H1 (cell line): ENCODE measurements around the gene RBMS1. TPM values are rescaled to one million over a fixed set of nuclear protein-coding genes. Genes with fewer than 3 reads are reported as not detected.

Experiments used
- CBX8 ChIP-seq: fragments of 300-800, 300-1000 bp; sonication (generic); IDR thresholded peaks from 2 replicates; pipeline ENCODE4 v1.7.1; 2016; ENCODE audit warnings: low read depth, low read length, borderline replicate concordance
- NANOG ChIP-seq: IDR thresholded peaks from 2 replicates; pipeline ENCODE4 v1.6.1; 2011; ENCODE audit warnings: low read length, low read depth, mild to moderate bottlenecking, inconsistent platforms; ENCODE audit not compliant: insufficient read depth, poor library complexity, severe bottlenecking
- POU5F1 ChIP-seq: IDR thresholded peaks from 2 replicates; pipeline ENCODE4 v1.6.1; 2011; ENCODE audit warnings: low read depth, mild to moderate bottlenecking, low read length, moderate library complexity
- RAD21 ChIP-seq, 2 experiments: IDR thresholded peaks in 1 of 2; conservative IDR thresholded peaks in 1 of 2; 2 replicates each; pipeline ENCODE4 v1.6.1; 2011; ENCODE audit warnings: low read depth in 2 of 2, low read length in 2 of 2, improper control_type of control experiment in 1 of 2, inconsistent platforms in 1 of 2, mild to moderate bottlenecking in 1 of 2, moderate library complexity in 1 of 2
- RXRA ChIP-seq: IDR thresholded peaks from 2 replicates; pipeline ENCODE4 v1.6.1; 2011; ENCODE audit warnings: low read depth, mild to moderate bottlenecking, low read length, moderate library complexity; ENCODE audit not compliant: insufficient read depth
- polyA plus RNA-seq, 7 experiments: library from polyadenylated mRNA; depleted of rRNA in 3 of 7; stranded (reverse) in 5 of 7; unstranded in 2 of 7; fragments of >200 nt in 5 of 7; fragments of 200-250 nt in 2 of 7; gene quantifications; 1 replicate in 5 of 7; 2 replicates in 1 of 7; 4 replicates in 1 of 7; pipeline versions ENCODE4 v1.2.1 to v1.2.3, GENCODE V29; 2011 to 2013; ENCODE audit warnings: missing spikeins in 2 of 7, mixed read lengths in 2 of 7
- total RNA-seq: library from RNA; stranded (reverse); fragmentation: NEBNext Ultra II Directional; extraction: Animal tissue kit (Norgen Biotek cat#: 25700); gene quantifications from 2 replicates; pipeline ENCODE4 v1.2.1, GENCODE V29; 2021
- TF ChIP-seq, protein P1 (sequence below): IDR thresholded peaks from 2 replicates; pipeline ENCODE4 v1.6.1; 2012; ENCODE audit warnings: inconsistent platforms

RBMS1 gene
- total and polyA plus RNA-seq, 2 of the 8 experiments (the other 6 are each of a cell fraction or from before 2014, with no cell fraction given) = 53.7 to 60.0 TPM

DNA sequence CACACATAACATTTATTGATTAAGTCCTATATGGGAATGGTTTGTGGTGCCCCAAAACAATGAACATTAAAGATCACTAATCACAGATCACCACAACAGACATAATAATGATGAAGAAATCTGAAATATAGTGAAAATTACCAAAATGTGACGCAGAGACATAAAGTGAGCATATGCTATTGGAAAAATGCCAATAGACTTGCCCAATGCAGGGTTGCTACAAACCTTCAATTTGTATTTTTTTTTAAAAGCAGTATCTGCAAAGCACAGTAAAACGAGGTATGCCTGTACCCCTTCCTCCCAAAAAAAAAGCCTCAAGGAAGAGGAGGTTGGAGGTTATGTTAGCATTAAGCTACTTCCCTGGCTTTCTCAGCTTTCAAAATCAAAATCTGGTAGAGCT is 131.1 kb downstream of the RBMS1 start (continued):
- TF ChIP-seq CBX8 (no peak), POU5F1 (no peak), RXRA (no peak), RAD21 (IDR thresholded peaks at IDR 0.05 in 1 of 2, conservative IDR thresholded peaks at IDR 0.05 in 1 of 2; ENCODE audit: low read depth in 2 of 2, low read length in 2 of 2) (no peak), NANOG (no peak)
- TF ChIP-seq, protein P1, sequence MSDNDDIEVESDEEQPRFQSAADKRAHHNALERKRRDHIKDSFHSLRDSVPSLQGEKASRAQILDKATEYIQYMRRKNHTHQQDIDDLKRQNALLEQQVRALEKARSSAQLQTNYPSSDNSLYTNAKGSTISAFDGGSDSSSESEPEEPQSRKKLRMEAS = no peak
